Neural crest cell (in vitro differentiated cells): Measurements from ENCODE around the gene PCDHGA4. TPM values are rescaled to one million over a fixed set of nuclear protein-coding genes. Genes with fewer than 3 reads are reported as not detected.

ENCODE experiments used
- DNase-seq: peaks from one replicate; pipeline ENCODE4 v3.0.0; 2021; ENCODE audit warnings: low read depth, mixed read lengths, low spot score
- H3K27ac Mint-ChIP-seq: one replicate; pipeline ENCODE4 v1.8.0; 2021; ENCODE audit warnings: mild to moderate bottlenecking, mixed read lengths; ENCODE audit not compliant: unreplicated experiment
- H3K27me3 Mint-ChIP-seq: 2 replicates; pipeline ENCODE4 v1.8.0; 2021; ENCODE audit warnings: low read depth, mild to moderate bottlenecking, mixed read lengths
- H3K36me3 Mint-ChIP-seq: 2 replicates; pipeline ENCODE4 v1.8.0; 2021; ENCODE audit warnings: low read depth, mild to moderate bottlenecking, mixed read lengths
- H3K4me1 Mint-ChIP-seq: 2 replicates; pipeline ENCODE4 v1.8.0; 2021; ENCODE audit warnings: mixed read lengths
- H3K4me3 Mint-ChIP-seq: one replicate; pipeline ENCODE4 v1.8.0; 2021; ENCODE audit warnings: mild to moderate bottlenecking, mixed read lengths
- H3K9me3 Mint-ChIP-seq: 2 replicates; pipeline ENCODE4 v1.8.0; 2021; ENCODE audit warnings: mixed read lengths
- CTCF ChIP-seq: fragments of 200-600 bp; sonication (generic); conservative IDR thresholded peaks from 2 replicates; pipeline ENCODE4 v1.5.0; 2021; ENCODE audit warnings: antibody characterized with exemption, mild to moderate bottlenecking
- total RNA-seq: library from RNA; stranded (reverse); gene quantifications from 2 replicates; pipeline ENCODE4 v1.2.1, GENCODE V29; 2021

The PCDHGA4 gene
- total RNA-seq, 1 donor from 2014 or later, result 0.56 TPM

- Mint-ChIP-seq H3K4me1 (no peaks in the 10 kb centered on the region), H3K27me3 (no peaks in the 10 kb centered on the region), H3K9me3 (peaks cover 17% of the 10 kb centered on the region), H3K4me3 (no peak overlapping the region), H3K36me3 (peaks cover 32% of the 10 kb centered on the region), H3K27ac (no peak overlapping the region)
- DNase-seq, result no peak
- no peak for TF ChIP-seq CTCF
Measured at GRCh38 chr5:141366016-141366896, 11.4 kb downstream of the PCDHGA4 start.

GRCh38 chr5:141369994-141370848 is 15.4 kb downstream of the PCDHGA4 start, which contains the start of gene PCDHGB3:
PCDHGB3 (plus strand) TSS chr5:141370242; CDS start chr5:141370395, 153 bp downstream.
- no peaks in the 10 kb centered on the region for H3K4me1 Mint-ChIP-seq
- no peak for TF ChIP-seq CTCF
- H3K9me3 Mint-ChIP-seq, result peaks cover 20% of the 10 kb centered on the region
- H3K4me3 Mint-ChIP-seq, result no peak within 1 kb of the TSS
- H3K36me3 Mint-ChIP-seq, result peaks cover 26% of the 10 kb centered on the region
- no peak within 1 kb of the TSS for H3K27ac Mint-ChIP-seq
- DNase-seq, result no peak
- H3K27me3 Mint-ChIP-seq, result no peaks in the 10 kb centered on the region

GRCh38 chr5:141371572-141372475 is 17.0 kb downstream of the PCDHGA4 start:
- H3K4me1 Mint-ChIP-seq, result no peaks in the 10 kb centered on the region
- no peak overlapping the region for H3K4me3 Mint-ChIP-seq
- no peak overlapping the region for H3K27ac Mint-ChIP-seq
- no peaks in the 10 kb centered on the region for H3K27me3 Mint-ChIP-seq
- H3K9me3 Mint-ChIP-seq, result peaks cover 14% of the 10 kb centered on the region
- no peak for TF ChIP-seq CTCF
- no peak for DNase-seq
- peaks cover 22% of the 10 kb centered on the region for H3K36me3 Mint-ChIP-seq

- H3K36me3 Mint-ChIP-seq, result peaks cover 22% of the 10 kb centered on the region
- H3K27me3 Mint-ChIP-seq, result no peaks in the 10 kb centered on the region
- H3K9me3 Mint-ChIP-seq, result peaks cover 18% of the 10 kb centered on the region
- no peak within 1 kb of the TSS for H3K27ac Mint-ChIP-seq
- no peaks in the 10 kb centered on the region for H3K4me1 Mint-ChIP-seq
- DNase-seq, result no peak
- TF ChIP-seq CTCF, result no peak
- no peak within 1 kb of the TSS for H3K4me3 Mint-ChIP-seq
Measured at GRCh38 chr5:141373673-141374317, 19.0 kb downstream of the PCDHGA4 start, which contains the start of gene PCDHGA6. PCDHGA6 (plus strand) TSS chr5:141373891; CDS start chr5:141374084, 193 bp downstream.
